HEK293 (cell line): ENCODE measurements around the gene SEMA4D.

Source experiments
- CTCF ChIA-PET: fragments of 350-600 bp; formaldehyde crosslinking; extraction: SDS; loops from one replicate; lab custom pipeline; 2021; ENCODE audit warnings: antibody characterized with exemption; lab: Yijun Ruan, JAX
- POLR2A ChIA-PET: fragments of 300-600 bp; formaldehyde crosslinking; extraction: SDS; loops from one replicate; lab custom pipeline; 2020; ENCODE audit warnings: antibody characterized with exemption, inconsistent platforms; lab: Yijun Ruan, JAX
- H3K27ac ChIP-seq: fragments of 200-500 bp; sonication (Bioruptor generic); 2 replicates; pipeline ENCODE4 v1.5.1; 2014; ENCODE audit warnings: low read depth, low read length, control low read depth, inconsistent platforms; ENCODE audit errors: extremely low read depth
- H3K36me3 ChIP-seq, 2 experiments: fragments of 200-500 bp in 1 of 2; sonication (Bioruptor generic) in 1 of 2; 1 replicate in 1 of 2; 2 replicates in 1 of 2; pipeline ENCODE4 v1.5.1; 2014 to 2017; ENCODE audit warnings: inconsistent platforms in 2 of 2, low read length in 2 of 2; ENCODE audit not compliant: control insufficient read depth in 2 of 2, insufficient read depth in 1 of 2
- H3K4me1 ChIP-seq: fragments of 200-500 bp; sonication (Bioruptor generic); 2 replicates; pipeline ENCODE4 v1.5.1; 2014; ENCODE audit warnings: mild to moderate bottlenecking, low read length, inconsistent platforms; ENCODE audit not compliant: control insufficient read depth, insufficient read depth
- H3K4me3 ChIP-seq: 2 replicates; pipeline ENCODE4 v1.5.1; 2011; ENCODE audit warnings: low read depth, mild to moderate bottlenecking, control low read depth, low read length, moderate library complexity
- H3K9me3 ChIP-seq: fragments of 200-500 bp; sonication (Bioruptor generic); 2 replicates; pipeline ENCODE4 v1.5.1; 2014; ENCODE audit warnings: low read depth, low read length, inconsistent platforms; ENCODE audit not compliant: control insufficient read depth, insufficient read depth
- GLI2 ChIP-seq: fragments of 450-650 bp; formaldehyde crosslinking; IDR thresholded peaks from 2 replicates; pipeline ENCODE4; 2017; ENCODE audit warnings: missing biosample characterization, missing genetic modification characterization, low read depth, borderline replicate concordance
- GLIS1 ChIP-seq: fragments of 450-650 bp; formaldehyde crosslinking; IDR thresholded peaks from 2 replicates; pipeline ENCODE4 v1.5.1; 2016; ENCODE audit warnings: missing biosample characterization, missing genetic modification characterization
- OSR2 ChIP-seq: fragments of 450-650 bp; formaldehyde crosslinking; IDR thresholded peaks from 2 replicates; pipeline ENCODE4 v1.5.1; 2016; ENCODE audit warnings: missing biosample characterization, missing genetic modification characterization
- YY2 ChIP-seq: fragments of 450-650 bp; formaldehyde crosslinking; IDR thresholded peaks from 2 replicates; pipeline ENCODE4 v1.5.1; 2016; ENCODE audit warnings: missing biosample characterization, missing genetic modification characterization
- ZFHX2 ChIP-seq: fragments of 450-650 bp; formaldehyde crosslinking; conservative IDR thresholded peaks from 2 replicates; pipeline ENCODE4 v1.5.1; 2016; ENCODE audit warnings: missing biosample characterization, missing genetic modification characterization
- ZNF133 ChIP-seq: fragments of 450-650 bp; formaldehyde crosslinking; IDR thresholded peaks from 2 replicates; pipeline ENCODE4 v1.5.1; 2016; ENCODE audit warnings: missing biosample characterization, missing genetic modification characterization
- ZNF157 ChIP-seq: fragments of 450-650 bp; formaldehyde crosslinking; IDR thresholded peaks from 2 replicates; pipeline ENCODE4 v1.5.1; 2016; ENCODE audit warnings: missing biosample characterization, missing genetic modification characterization
- ZNF23 ChIP-seq: fragments of 450-650 bp; formaldehyde crosslinking; IDR thresholded peaks from 2 replicates; pipeline ENCODE4 v1.5.1; 2016; ENCODE audit warnings: missing biosample characterization, missing genetic modification characterization, borderline replicate concordance
- ZNF266 ChIP-seq: fragments of 450-650 bp; formaldehyde crosslinking; IDR thresholded peaks from 2 replicates; pipeline ENCODE4 v1.5.1; 2016; ENCODE audit warnings: missing biosample characterization, missing genetic modification characterization, low read depth
- ZNF324 ChIP-seq: fragments of 450-650 bp; formaldehyde crosslinking; IDR thresholded peaks from 2 replicates; pipeline ENCODE4 v1.5.1; 2016; ENCODE audit warnings: missing biosample characterization, missing genetic modification characterization
- ZNF37A ChIP-seq: fragments of 450-650 bp; IDR thresholded peaks from 2 replicates; pipeline ENCODE4 v1.5.1; 2018; ENCODE audit warnings: missing biosample characterization, missing genetic modification characterization
- ZNF555 ChIP-seq: fragments of 450-650 bp; formaldehyde crosslinking; conservative IDR thresholded peaks from 2 replicates; pipeline ENCODE4 v1.5.1; 2017; ENCODE audit warnings: missing biosample characterization, mild to moderate bottlenecking, missing genetic modification characterization, inconsistent platforms
- ZNF596 ChIP-seq: fragments of 450-650 bp; IDR thresholded peaks from 2 replicates; pipeline ENCODE4 v1.5.0; 2018; ENCODE audit warnings: missing biosample characterization, mild to moderate bottlenecking, missing genetic modification characterization, moderate library complexity
- ZNF610 ChIP-seq: fragments of 450-650 bp; formaldehyde crosslinking; IDR thresholded peaks from 2 replicates; pipeline ENCODE4 v1.5.1; 2016; ENCODE audit warnings: missing biosample characterization, missing genetic modification characterization, borderline replicate concordance
- ZNF624 ChIP-seq: fragments of 450-650 bp; formaldehyde crosslinking; IDR thresholded peaks from 2 replicates; pipeline ENCODE4 v1.5.1; 2017; ENCODE audit warnings: missing biosample characterization, missing genetic modification characterization
- ZNF701 ChIP-seq: fragments of 450-650 bp; formaldehyde crosslinking; IDR thresholded peaks from 2 replicates; pipeline ENCODE4 v1.5.1; 2016; ENCODE audit warnings: missing biosample characterization, missing genetic modification characterization
- ZNF707 ChIP-seq: fragments of 450-650 bp; formaldehyde crosslinking; IDR thresholded peaks from 2 replicates; pipeline ENCODE4 v1.5.1; 2016; ENCODE audit warnings: missing biosample characterization, missing genetic modification characterization
- ZNF837 ChIP-seq: fragments of 450-650 bp; formaldehyde crosslinking; IDR thresholded peaks from 2 replicates; pipeline ENCODE4 v1.5.1; 2016; ENCODE audit warnings: missing biosample characterization, missing genetic modification characterization
- ZSCAN30 ChIP-seq: fragments of 450-650 bp; IDR thresholded peaks from 2 replicates; pipeline ENCODE4 v1.5.1; 2018; ENCODE audit warnings: missing biosample characterization, mild to moderate bottlenecking, missing genetic modification characterization, moderate library complexity
- ZXDB ChIP-seq: fragments of 450-650 bp; formaldehyde crosslinking; IDR thresholded peaks from 2 replicates; pipeline ENCODE4 v1.5.1; 2016; ENCODE audit warnings: missing biosample characterization, missing genetic modification characterization
- TF ChIP-seq, protein P1 (sequence below): fragments of 450-650 bp; formaldehyde crosslinking; conservative IDR thresholded peaks from 2 replicates; pipeline ENCODE4 v1.5.1; 2016; ENCODE audit warnings: low read depth, missing biosample characterization, missing genetic modification characterization
- TF ChIP-seq, protein P2 (sequence below): fragments of 450-650 bp; formaldehyde crosslinking; IDR thresholded peaks from 2 replicates; pipeline ENCODE4; 2016; ENCODE audit warnings: missing biosample characterization, missing genetic modification characterization

SEMA4D gene

DNA sequence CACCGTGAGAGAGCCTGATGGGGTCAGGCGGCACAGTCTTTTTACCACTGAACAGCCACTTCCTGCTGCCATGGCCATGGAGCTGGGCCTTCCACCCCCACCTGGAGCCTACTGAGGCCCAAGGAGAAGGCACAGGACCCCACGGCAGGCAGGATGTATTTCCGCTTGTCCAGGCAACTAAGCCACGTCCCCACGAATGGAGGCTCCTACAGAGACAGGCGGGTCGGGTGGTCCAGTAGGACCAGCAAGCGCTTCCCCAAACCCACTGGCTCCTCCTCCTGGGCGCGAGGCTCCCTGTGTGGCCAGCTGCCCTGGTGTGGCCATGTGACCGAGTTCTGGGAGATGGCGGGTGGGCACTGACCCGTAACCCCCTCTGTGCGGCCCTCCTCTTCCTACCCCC lies 113.1 kb downstream of the SEMA4D start:
- Histone ChIP-seq H3K27ac (no peak overlapping the region), H3K4me3 (no peak overlapping the region), H3K9me3 (no peaks in the 10 kb centered on the region), H3K4me1 (no peaks in the 10 kb centered on the region), H3K36me3 (peaks cover 0 to 93% of the 10 kb centered on the region in 2 experiments; a peak in 1 of 3 replicates)
- POLR2A ChIA-PET, result no interaction called here
- no peak for TF ChIP-seq ZNF157 (tag by site-specific recombination)
- no peak for TF ChIP-seq ZNF707
- no peak for TF ChIP-seq ZNF701 (tag by site-specific recombination)
- TF ChIP-seq ZSCAN30 (tag by site-specific recombination), result no peak
- no peak for TF ChIP-seq ZNF266 (tag by site-specific recombination)
- no peak for TF ChIP-seq ZFHX2 (tag by site-specific recombination)
- TF ChIP-seq ZXDB (tag by site-specific recombination), result no peak
- TF ChIP-seq ZNF837 (tag by site-specific recombination), result no peak
- no peak for TF ChIP-seq GLI2 (tag by site-specific recombination)
- TF ChIP-seq ZNF37A (tag by site-specific recombination), result no peak
- TF ChIP-seq OSR2, result no peak
- CTCF ChIA-PET, result no interaction called here

DNA sequence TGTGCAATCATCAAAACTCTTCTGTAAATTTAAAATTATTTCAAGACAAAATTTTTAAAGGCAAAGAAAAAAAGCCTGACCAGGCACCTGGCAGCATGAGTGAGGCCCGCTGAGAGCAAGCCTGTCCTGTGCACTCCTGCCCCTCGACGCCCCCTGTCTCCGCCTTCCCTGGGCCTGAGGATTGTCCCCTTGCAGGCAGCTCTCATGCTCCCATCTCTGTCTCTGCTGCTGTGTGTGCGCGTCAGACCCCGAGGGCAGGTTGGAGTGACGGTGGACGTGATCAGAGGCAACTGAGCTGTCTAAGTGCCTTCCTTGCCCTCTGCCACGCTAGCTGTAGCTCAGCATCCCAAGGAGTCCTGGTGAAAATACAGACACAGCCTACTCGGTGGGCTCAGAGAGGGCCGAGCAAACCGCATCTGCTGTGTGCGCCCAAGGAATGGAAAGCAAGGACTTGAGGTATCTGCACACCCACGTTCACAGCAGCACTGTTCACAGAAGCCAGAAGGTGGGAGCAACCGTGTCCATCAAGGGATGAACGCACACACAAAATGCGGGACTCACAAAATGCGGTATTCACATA lies 114.1 kb downstream of the SEMA4D start:
- CTCF ChIA-PET, result no interaction called here
- Histone ChIP-seq H3K36me3 (peaks cover 0 to 93% of the 10 kb centered on the region in 2 experiments; a peak in 1 of 3 replicates), H3K27ac (no peak overlapping the region), H3K4me1 (no peaks in the 10 kb centered on the region), H3K9me3 (no peaks in the 10 kb centered on the region), H3K4me3 (no peak overlapping the region)
- POLR2A ChIA-PET, result no interaction called here
- TF ChIP-seq YY2 (tag by site-specific recombination) (no peak), ZNF555 (no peak), ZNF133 (tag by site-specific recombination) (no peak), ZNF610 (tag by site-specific recombination) (no peak), ZNF596 (tag by site-specific recombination) (no peak), ZNF324 (tag by site-specific recombination) (no peak)
- TF ChIP-seq, protein P1, sequence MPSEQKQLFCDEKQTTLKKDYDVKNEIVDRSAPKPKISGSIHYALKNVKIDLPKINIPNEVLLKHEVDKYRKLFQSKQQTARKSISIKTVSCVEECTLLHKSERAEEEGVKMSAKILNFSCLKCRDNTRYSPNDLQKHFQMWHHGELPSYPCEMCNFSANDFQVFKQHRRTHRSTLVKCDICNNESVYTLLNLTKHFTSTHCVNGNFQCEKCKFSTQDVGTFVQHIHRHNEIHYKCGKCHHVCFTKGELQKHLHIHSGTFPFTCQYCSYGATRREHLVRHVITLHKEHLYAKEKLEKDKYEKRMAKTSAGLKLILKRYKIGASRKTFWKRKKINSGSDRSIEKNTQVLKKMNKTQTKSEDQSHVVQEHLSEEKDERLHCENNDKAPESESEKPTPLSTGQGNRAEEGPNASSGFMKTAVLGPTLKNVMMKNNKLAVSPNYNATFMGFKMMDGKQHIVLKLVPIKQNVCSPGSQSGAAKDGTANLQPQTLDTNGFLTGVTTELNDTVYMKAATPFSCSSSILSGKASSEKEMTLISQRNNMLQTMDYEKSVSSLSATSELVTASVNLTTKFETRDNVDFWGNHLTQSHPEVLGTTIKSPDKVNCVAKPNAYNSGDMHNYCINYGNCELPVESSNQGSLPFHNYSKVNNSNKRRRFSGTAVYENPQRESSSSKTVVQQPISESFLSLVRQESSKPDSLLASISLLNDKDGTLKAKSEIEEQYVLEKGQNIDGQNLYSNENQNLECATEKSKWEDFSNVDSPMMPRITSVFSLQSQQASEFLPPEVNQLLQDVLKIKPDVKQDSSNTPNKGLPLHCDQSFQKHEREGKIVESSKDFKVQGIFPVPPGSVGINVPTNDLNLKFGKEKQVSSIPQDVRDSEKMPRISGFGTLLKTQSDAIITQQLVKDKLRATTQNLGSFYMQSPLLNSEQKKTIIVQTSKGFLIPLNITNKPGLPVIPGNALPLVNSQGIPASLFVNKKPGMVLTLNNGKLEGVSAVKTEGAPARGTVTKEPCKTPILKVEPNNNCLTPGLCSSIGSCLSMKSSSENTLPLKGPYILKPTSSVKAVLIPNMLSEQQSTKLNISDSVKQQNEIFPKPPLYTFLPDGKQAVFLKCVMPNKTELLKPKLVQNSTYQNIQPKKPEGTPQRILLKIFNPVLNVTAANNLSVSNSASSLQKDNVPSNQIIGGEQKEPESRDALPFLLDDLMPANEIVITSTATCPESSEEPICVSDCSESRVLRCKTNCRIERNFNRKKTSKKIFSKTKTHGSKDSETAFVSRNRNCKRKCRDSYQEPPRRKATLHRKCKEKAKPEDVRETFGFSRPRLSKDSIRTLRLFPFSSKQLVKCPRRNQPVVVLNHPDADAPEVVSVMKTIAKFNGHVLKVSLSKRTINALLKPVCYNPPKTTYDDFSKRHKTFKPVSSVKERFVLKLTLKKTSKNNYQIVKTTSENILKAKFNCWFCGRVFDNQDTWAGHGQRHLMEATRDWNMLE (tag by site-specific recombination), result no peak

DNA sequence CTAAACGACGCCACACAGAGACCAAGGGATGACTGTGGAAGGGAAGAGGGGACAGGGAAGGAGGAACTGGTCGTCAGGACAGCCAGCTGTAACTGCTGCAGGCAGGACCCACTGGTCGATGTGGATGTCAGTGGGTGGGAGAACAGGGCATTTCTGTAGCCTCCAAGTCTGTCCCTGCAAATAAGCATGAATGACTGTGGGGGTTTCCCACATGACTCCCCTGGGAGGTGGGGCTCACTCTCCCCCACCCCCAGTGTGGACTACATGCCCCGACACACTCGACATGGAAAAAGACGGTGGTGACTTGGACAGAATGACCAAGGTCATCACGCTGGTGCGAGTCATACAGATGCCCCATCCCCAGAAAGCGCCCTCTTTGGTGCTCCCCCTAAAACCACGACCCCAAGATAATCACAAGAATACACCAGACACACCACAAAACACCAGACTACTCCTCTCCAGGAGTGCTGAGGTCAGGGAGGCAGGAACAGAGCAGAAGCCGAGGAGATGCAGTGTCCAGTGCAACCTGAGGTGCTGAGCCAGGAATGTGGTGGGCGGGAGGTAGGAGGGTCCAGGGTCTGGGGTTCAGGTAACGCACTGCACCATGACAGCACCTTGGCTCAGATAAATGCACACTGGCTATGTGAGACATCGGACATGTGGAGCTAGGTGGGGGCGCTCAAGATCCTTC lies 114.7 kb downstream of the SEMA4D start:
- H3K9me3 ChIP-seq, result no peaks in the 10 kb centered on the region
- ChIA-PET CTCF (no interaction called here), POLR2A (no interaction called here)
- TF ChIP-seq ZNF23 (tag by site-specific recombination), result no peak
- TF ChIP-seq, protein P2, sequence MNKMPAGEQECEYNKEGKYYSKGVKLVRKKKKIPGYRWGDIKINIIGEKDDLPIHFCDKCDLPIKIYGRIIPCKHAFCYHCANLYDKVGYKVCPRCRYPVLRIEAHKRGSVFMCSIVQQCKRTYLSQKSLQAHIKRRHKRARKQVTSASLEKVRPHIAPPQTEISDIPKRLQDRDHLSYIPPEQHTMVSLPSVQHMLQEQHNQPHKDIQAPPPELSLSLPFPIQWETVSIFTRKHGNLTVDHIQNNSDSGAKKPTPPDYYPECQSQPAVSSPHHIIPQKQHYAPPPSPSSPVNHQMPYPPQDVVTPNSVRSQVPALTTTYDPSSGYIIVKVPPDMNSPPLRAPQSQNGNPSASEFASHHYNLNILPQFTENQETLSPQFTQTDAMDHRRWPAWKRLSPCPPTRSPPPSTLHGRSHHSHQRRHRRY (tag by site-specific recombination), result no peak
- no peak for TF ChIP-seq ZNF624 (tag by site-specific recombination)
- TF ChIP-seq GLIS1 (tag by site-specific recombination), result no peak
- H3K36me3 ChIP-seq, result peaks cover 0 to 93% of the 10 kb centered on the region in 2 experiments; a peak in 1 of 3 replicates
- H3K27ac ChIP-seq, result no peak overlapping the region
- no peak overlapping the region for H3K4me3 ChIP-seq
- H3K4me1 ChIP-seq, result no peaks in the 10 kb centered on the region
